ENCODE measurements around the gene SLC8A1.

Gene SLC8A1

GRCh38 chr2:40184551-40184950 lies 267.3 kb downstream of the SLC8A1 start:
- DNase-seq = no peak

DNA sequence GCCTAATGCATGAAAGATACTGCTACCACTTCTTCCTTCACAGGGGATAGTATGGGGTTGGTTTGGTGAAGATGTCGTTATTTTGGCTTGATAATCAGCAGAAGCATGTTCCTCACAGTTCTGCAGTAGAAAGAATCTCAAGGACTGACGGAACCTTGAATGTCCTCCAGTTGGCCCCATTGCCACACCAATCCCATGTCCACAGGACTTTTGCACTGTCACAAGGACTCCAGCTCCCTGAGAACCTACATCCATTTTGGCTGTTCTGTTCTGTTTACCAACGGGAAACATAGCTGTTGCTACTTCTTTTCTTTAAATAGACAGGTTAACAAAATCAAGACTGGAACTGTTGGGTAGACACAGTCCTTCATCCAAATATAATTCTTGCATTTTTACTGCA lies 270.0 kb downstream of the SLC8A1 start:
- no peak for DNase-seq

- no peak for DNase-seq
Measured at GRCh38 chr2:40179801-40180200, 272.1 kb downstream of the SLC8A1 start.

GRCh38 chr2:40178971-40179370 lies 272.9 kb downstream of the SLC8A1 start:
- peak in 1 of 4 experiments; percentile 5 for DNase-seq

- no peak for DNase-seq
Measured at GRCh38 chr2:40178171-40178778, 273.6 kb downstream of the SLC8A1 start.

DNA sequence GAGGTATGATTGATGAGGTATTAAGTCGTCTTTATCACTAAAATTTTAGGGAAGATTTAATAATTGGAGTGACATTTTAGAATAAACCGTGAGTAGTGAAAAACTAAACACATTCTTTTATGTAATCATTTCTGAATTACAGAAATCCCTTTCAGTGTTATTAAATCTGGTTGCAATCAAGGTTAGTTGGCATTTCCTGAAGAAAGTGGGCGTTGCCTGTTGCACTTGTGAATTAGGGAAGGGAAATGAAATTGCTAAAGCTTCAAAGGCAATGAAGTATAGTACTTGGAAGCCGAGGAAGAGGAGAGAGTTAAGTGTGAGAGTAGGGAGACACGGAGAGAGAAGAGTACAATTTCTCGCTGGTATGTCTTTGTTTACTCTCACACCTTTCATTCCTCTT lies 274.5 kb downstream of the SLC8A1 start:
- peak in 1 of 4 experiments; percentile 27 for DNase-seq

- DNase-seq = no peak
Measured at GRCh38 chr2:40173276-40173675, 278.6 kb downstream of the SLC8A1 start.

- no peak for DNase-seq
Measured at GRCh38 chr2:40169856-40170255, 282.0 kb downstream of the SLC8A1 start.

- no peak for DNase-seq
Measured at GRCh38 chr2:40169430-40169829, 282.5 kb downstream of the SLC8A1 start.

DNA sequence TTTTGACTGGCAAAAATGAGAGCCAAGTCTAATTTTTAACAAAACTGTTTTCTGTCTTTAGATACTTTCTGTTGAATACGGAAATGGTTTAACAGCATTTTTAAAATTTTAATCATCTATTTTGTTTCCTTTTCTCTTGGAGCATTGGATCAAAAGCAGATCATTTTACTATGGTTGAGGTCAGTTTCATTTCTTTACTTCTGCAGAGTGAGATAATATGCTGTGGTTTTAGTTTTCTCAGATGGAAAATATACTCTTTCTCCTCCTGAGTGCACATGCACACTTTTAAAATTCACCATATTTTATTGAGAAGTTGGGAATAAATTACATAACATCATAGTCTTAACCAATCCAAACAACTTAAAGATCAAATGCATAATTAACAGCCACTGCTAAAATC lies 283.3 kb downstream of the SLC8A1 start:
- DNase-seq = no peak

DNA sequence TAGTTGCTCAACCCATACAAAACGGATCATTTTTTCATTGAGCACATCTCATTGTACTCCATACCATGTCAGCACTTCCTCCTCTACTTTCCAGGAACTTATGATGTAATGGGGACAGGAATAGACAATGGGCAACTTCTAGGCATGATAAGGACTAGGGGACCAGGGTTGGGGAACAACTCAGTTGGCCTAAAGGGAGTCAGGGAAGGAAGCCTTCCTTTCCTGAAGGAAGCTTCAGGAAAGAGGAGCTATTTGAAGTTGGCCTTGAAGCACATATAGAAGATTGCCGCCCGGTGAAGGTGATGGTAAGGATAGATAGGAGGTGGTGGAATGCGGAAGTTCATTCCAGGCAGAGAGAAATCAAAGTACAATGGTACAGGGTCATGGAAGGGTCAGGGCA lies 283.9 kb downstream of the SLC8A1 start:
- peak; percentile 14 to 71 (median 48) for DNase-seq

DNA sequence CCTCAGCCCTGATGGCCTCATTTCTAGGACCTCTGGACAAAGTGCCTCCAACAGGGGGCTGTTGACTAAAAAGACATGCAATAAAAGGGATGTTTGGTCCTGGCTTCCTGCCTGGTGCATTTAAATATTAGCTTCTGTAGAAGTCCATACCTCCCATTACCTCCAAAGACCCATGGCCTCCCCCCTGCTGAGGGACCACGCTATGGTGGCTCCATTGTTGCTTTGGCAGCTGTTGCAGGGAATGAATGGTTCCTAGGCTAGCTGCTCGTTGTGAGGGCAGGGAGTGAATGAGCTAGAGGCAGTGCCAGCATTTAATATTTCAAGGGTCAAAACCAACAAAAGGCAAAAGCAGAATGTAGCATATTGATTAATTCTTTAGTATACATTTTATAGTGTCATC lies 285.9 kb downstream of the SLC8A1 start:
- no peak for DNase-seq

DNA sequence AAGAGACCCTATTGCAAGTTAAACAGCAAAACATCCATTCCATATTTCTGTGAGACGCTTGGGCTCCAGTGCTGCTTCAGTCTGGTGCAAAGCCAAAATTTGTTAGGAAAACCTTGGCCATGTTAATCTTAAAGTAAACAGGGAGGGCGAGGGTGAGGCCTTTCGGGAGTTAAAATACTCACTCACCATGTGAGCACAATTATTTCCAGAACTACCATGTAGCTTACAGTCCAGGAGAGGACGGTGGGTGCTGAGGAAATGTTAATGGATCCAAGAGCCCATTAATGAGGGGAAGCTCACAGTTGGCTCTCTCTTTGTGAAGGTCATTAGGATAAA lies 286.4 kb downstream of the SLC8A1 start:
- no peak for DNase-seq

DNA sequence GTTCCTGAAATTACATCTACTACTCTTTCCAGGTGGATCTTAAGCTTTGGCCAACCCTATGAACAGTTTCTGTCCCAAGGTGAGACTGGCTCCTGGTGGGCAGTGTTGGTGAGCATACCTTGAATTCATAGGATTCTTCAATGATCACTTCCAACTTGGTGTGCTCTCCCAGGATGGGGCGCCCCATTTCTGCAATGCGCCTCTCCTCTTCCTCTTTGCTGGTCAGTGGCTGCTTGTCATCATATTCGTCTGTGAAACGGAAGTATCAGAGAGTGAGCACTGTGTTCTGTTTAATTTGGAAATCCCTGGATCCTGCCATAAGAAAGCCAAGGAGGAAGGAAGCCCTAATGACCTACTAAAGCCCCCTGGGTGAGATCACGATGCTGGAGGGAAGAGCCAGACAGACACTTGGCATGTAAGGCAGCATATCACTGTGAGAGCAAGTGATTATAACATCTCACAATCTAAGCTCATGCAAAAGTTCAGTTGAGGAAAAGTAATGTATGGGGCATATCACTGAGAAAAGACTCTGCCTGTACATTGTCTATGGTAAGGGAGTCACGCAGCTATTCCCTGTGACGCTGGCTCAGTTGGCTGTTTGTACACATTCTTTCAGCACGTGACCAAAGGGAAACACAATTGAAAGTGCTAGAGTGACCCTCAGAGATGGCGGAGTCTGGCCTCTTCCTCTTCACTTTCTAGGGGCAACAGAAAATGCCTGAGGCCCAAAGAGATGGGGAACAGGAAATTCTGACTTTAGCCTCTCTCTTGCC lies 287.0 kb downstream of the SLC8A1 start:
- peak in 3 of 4 experiments; percentile 16 to 22 (median 17) for DNase-seq

- no peak for DNase-seq
Measured at GRCh38 chr2:40161986-40162385, 289.9 kb downstream of the SLC8A1 start.

- no peak for DNase-seq
Measured at GRCh38 chr2:40160751-40161218, 291.1 kb downstream of the SLC8A1 start.

- DNase-seq = no peak
Measured at GRCh38 chr2:40159333-40159732, 292.6 kb downstream of the SLC8A1 start.

DNA sequence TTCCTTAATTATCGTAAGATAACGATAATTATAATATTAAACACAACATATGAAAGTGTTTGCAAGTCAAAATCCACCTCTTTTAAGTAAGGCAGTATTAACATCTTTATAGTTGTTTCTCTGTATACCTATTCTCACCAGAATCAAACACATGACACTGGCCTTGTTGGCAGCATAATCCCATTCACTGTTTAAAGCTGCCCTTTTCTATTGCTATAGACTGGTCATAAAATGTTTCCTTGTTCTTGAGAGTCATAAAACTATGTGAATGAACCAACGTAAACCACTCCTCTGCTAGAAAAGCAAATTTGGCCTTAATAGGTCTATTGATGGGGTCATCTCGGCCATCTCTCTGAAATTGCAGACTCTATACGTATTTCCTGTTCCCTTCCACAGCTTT lies 293.1 kb downstream of the SLC8A1 start:
- DNase-seq = no peak

DNA sequence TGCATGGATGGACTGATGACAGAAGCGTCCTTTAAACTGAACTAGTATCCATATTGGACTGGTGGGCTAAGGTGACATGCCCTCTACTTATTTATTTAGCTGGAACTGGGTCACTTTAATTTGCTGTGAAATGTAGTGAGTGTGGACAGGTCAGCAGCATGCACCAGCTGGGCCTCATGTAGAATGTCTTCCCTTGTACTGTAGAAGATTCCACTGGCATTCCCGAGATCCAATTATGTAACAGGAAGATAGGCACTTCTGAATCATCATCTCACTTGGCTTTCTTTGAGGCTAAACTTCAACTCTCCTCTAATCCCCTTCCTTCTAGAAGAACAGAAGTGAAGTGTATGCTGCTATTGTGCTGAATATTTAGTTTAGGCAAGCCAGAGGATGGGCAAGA lies 296.2 kb downstream of the SLC8A1 start:
- no peak for DNase-seq

GRCh38 chr2:40150266-40150665 lies 301.6 kb downstream of the SLC8A1 start:
- DNase-seq = no peak

DNA sequence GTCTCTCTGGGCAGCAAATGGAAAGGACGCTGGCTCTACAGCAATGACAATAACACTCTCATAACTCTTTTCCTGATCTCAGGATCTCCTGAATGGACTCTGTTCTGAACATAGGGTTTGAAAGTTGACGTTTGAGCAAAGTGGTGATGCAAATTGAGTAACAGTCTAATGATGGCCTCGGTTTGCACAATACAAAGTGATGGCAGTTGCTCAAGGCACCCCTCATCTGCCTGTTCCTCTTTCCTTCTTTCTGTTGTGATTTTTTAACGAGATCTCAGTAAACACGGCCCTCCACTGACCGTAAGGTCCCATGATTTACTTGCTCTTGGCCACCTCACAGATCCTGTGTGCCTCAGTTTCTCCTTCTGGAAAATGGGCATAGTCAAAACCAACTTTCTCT lies 303.6 kb downstream of the SLC8A1 start:
- peak; percentile 51 to 74 (median 70) for DNase-seq

GRCh38 chr2:40147360-40147759 lies 304.5 kb downstream of the SLC8A1 start:
- DNase-seq = no peak

DNA sequence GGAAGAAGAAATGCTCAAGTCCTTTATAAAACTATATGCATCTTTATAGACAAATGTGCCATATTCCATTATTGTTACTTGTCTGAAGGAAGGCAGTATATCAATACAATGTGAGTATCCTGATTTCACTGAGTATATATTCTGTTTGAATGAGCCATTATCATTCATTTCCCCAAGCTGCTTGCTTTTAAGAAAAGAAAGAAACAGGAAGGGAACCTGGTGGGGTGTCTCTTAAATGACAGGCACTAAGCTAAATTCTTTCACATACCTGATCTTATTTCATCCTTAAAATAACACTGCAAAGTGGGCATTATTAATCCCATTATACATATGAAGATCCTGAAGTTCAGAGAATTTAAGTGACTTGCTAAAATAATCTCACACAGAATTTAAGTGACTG lies 307.9 kb downstream of the SLC8A1 start:
- no peak for DNase-seq

GRCh38 chr2:40138314-40138713 lies 313.6 kb downstream of the SLC8A1 start:
- no peak for DNase-seq

Data from suppressor macrophage (primary cell).